Activated CD4-positive, alpha-beta T cell treated with anti-CD3 and anti-CD28 coated beads for 48 hours (primary cell): Measurements from ENCODE around the gene GOLGA8M.
"Not testable (repeated sequence)": the region's sequence is repeated elsewhere in the genome, so short reads cannot be mapped to it uniquely, and the experiment has no call there.

ENCODE experiments used
- DNase-seq: peaks from one replicate; pipeline ENCODE4 v3.0.0-alpha.2; 2020

The GOLGA8M gene

DNA sequence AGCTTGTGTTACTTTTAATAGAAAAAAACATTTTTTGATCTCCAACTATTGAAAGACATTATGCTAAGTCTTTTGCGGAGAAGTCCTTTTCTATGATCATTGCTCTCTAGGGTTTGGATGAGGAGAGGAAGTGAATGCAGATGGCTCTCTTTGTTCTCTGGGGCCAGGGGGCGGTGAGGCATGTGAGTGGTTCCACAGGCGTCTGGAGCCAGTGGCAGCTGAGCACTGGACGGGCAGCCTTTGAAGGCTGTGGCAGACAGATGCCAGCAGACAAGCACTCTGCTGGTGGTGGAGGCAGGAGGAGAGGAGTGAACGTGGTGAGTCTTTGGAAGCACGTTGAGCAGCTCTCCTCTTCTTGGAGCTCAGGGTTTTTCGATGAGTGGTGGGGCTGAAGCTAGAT, 51.5 kb downstream of the GOLGA8M start:
- DNase-seq = not testable (repeated sequence)

DNA sequence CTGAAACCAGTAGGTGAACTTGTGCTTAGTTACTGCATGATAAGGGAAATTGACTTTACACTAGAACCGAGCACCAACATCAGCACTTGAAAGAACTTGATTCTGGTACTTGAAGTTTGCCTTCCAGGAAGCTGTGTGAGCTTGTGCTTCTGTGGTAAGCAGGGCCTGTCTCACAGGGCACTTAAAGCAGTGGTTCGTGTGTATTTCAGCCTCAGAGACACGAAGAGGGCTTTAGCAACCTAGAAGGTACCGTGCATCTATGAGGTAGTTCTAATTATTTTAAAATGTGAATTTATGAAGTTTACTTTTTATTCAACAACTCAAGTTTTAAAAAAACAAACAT, 56.2 kb downstream of the GOLGA8M start:
- not testable (repeated sequence) for DNase-seq

DNA sequence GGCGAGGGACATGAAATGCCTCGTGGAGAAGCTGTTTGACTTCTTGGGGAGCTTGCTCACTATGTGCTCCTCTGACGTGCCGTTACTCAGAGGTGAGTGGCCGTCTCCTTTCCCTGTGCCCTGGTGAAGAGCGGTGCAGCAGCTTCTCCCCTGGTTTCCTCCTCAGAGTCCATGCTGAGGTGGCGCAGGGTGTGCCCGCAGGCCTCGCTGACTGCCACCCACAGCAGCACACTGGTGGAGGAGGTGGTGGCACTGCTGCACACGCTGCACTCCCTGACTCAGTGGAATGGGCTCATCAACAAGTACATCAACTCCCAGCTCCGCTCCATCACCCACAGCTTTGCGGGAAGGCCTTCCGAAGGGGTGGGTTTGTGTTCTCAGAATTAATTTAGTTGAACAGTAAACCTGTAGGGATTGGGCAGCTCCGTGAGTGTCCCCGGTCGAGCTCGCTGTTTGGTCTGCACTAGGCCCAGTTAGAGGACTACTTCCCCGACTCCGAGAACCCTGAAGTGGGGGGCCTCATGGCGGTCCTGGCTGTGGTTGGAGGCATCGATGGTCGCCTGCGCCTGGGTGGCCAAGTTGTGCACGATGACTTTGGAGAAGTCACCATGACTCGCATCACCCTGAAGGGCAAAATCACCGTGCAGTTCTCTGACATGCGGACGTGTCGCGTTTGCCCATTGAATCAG, 56.7 kb downstream of the GOLGA8M start:
- not testable (repeated sequence) for DNase-seq

DNA sequence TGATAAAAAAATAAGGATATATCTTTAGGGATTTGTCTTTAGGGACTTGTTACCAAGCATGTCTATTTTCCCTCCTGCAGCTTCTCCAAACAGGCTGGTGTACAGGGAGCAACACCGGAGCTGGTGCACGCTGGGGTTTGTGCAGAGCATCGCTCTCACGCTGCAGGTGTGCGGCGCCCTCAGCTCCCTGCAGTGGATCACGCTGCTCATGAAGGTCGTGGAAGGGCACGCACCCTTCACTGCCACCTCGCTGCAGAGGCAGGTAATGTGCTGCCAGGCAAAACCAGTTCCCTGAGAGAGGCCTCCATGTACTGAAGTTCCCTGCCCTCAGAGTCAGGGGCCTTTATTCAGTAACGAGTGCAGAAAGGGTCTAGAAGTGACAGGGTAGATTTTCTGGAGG, 58.0 kb downstream of the GOLGA8M start:
- not testable (repeated sequence) for DNase-seq

DNA sequence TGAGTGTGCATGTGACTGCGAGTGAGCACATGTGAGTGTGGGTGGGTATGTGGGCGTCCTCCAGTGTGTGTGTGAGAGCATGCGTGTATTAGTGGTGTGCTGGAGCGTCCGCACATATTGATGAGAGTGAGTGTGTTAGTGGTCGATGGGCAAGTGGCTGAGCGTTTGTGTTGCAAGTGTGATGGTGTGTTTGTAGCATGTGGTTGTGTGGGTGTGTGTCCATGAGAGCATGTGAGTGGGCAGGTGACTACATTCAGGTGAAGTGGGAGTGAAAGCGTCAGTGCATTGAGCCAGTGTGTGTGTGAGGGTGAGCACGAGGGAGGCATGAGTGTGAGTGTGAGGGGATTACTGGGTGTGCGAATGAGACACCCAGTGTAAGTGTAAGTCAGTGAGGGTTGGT, 59.7 kb downstream of the GOLGA8M start:
- not testable (repeated sequence) for DNase-seq
